22Rv1 (cell line): ENCODE measurements around the gene OXCT1.

Experiments
- H3K27ac ChIP-seq: fragments of 450-650 bp; 2 replicates; pipeline ENCODE4 v1.5.1; 2017
- ZFX ChIP-seq: fragments of 450-650 bp; IDR thresholded peaks from 2 replicates; pipeline ENCODE4 v1.6.1; 2017; ENCODE audit warnings: antibody characterized with exemption, borderline replicate concordance
- TF ChIP-seq, protein P1 (sequence below): fragments of 450-650 bp; IDR thresholded peaks from 2 replicates; pipeline ENCODE4 v1.5.1; 2017; ENCODE audit warnings: mild to moderate bottlenecking

OXCT1 gene

DNA sequence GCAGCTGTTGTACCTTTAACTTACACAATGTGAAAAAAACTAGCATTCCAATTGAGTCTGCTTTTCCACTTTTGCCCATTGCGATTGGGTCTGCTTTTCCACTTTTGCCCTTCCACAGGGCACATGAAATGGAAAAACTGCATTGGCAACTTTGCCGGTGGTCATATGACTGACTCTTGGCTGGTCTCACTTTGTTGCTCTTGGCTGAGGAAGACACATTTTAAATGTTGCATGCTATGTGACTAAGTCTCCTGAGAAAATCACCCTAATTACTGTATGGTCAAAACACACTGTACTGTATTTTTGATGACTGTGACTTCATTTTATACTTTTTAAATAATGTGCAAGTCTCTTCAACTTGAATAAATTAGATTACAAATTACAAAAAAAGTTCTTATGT is 1.6 kb upstream of the OXCT1 start:
- no peak overlapping the region for H3K27ac ChIP-seq
- TF ChIP-seq ZFX = no peak
- TF ChIP-seq, protein P1, sequence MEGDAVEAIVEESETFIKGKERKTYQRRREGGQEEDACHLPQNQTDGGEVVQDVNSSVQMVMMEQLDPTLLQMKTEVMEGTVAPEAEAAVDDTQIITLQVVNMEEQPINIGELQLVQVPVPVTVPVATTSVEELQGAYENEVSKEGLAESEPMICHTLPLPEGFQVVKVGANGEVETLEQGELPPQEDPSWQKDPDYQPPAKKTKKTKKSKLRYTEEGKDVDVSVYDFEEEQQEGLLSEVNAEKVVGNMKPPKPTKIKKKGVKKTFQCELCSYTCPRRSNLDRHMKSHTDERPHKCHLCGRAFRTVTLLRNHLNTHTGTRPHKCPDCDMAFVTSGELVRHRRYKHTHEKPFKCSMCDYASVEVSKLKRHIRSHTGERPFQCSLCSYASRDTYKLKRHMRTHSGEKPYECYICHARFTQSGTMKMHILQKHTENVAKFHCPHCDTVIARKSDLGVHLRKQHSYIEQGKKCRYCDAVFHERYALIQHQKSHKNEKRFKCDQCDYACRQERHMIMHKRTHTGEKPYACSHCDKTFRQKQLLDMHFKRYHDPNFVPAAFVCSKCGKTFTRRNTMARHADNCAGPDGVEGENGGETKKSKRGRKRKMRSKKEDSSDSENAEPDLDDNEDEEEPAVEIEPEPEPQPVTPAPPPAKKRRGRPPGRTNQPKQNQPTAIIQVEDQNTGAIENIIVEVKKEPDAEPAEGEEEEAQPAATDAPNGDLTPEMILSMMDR = no peak

DNA sequence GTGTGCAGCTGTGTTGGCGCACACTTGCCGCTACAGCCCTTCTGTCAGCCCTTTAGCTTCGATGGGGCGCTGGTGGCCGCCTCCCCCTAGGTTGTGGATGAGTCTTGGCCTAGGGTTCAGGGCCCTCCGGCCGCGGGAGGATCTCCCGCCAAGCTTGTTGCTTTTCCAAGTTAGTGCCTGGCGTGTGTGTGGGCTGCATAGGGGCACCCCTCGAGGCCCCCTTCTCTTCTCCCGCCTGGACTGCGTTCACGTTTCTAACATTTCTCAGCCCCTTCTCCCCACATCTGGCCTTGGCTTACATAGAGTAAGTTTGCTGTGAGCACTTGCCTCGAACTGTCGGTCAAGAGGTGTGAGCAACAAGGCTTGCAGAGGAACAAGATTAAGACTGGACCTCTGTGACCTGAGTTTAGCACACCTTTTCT is 413 bp upstream of the OXCT1 start:
- H3K27ac ChIP-seq = peak overlapping the region; percentile 79
- TF ChIP-seq, protein P1 = no peak
- no peak for TF ChIP-seq ZFX

DNA sequence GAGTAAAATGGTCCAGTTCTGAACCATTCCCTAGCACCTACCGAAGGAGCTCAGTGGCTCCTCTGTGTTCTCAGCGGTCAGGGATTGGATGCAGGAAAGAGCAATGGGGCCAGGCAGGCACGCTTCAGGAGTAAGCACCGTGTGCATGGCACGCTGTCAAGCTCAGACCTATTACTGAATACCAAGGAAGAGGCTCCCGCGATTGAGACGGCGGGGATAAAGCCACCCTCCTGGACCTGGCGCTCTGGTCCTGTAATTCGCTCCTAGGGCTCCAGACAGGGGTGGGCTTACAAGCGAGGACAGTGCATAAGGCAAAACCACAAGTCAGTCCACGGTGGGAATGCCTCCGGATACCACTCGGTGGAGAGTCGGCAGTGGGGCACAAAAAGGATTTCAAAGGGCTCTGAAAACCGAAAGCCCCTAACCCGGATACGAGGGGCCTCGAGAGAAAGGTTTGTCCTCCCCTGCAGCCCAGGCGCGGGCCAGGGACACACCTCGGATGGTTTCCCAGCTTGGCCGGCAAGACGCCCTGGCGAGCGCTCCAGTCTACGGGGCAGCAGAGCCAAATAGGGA is 988 bp downstream of the OXCT1 start:
- peak overlapping the region; percentile 79 for H3K27ac ChIP-seq
- TF ChIP-seq, protein P1 = no peak
- no peak for TF ChIP-seq ZFX

GRCh38 chr5:41863871-41864486 is 6.2 kb downstream of the OXCT1 start:
- H3K27ac ChIP-seq = no peak overlapping the region
- TF ChIP-seq, protein P1 = no peak
- no peak for TF ChIP-seq ZFX

GRCh38 chr5:41858890-41859289 is 11.3 kb downstream of the OXCT1 start:
- no peak overlapping the region for H3K27ac ChIP-seq
- no peak for TF ChIP-seq ZFX
- TF ChIP-seq, protein P1 = no peak

- TF ChIP-seq ZFX = no peak
- TF ChIP-seq, protein P1 = no peak
- H3K27ac ChIP-seq = no peak overlapping the region
Measured at GRCh38 chr5:41857989-41858388, 12.2 kb downstream of the OXCT1 start.

- TF ChIP-seq, protein P1 = peak; percentile 78
- no peak for TF ChIP-seq ZFX
- H3K27ac ChIP-seq = no peak overlapping the region
Measured at GRCh38 chr5:41856644-41857491, 13.4 kb downstream of the OXCT1 start.
